Transverse colon (tissue), 3 donors: ENCODE data around the gene PNMA6E.

Experiments
- POLR2A ChIP-seq: fragments of 450-650 bp; IDR thresholded peaks from one replicate; pipeline ENCODE4 v1.6.1; 2016; ENCODE audit warnings: antibody characterized with exemption, mild to moderate bottlenecking, moderate library complexity
- TF ChIP-seq, protein P1 (sequence below), 5 experiments: fragments of 200-600 bp in 3 of 5; fragments of 450-650 bp in 2 of 5; sonication (generic) in 3 of 5; IDR thresholded peaks; 1 replicate in 2 of 5; 2 replicates in 3 of 5; pipeline ENCODE4 v1.5.1; 2016 to 2017; ENCODE audit warnings: antibody characterized with exemption in 5 of 5, inconsistent platforms in 3 of 5, mild to moderate bottlenecking in 2 of 5, moderate library complexity in 1 of 5

DNA sequence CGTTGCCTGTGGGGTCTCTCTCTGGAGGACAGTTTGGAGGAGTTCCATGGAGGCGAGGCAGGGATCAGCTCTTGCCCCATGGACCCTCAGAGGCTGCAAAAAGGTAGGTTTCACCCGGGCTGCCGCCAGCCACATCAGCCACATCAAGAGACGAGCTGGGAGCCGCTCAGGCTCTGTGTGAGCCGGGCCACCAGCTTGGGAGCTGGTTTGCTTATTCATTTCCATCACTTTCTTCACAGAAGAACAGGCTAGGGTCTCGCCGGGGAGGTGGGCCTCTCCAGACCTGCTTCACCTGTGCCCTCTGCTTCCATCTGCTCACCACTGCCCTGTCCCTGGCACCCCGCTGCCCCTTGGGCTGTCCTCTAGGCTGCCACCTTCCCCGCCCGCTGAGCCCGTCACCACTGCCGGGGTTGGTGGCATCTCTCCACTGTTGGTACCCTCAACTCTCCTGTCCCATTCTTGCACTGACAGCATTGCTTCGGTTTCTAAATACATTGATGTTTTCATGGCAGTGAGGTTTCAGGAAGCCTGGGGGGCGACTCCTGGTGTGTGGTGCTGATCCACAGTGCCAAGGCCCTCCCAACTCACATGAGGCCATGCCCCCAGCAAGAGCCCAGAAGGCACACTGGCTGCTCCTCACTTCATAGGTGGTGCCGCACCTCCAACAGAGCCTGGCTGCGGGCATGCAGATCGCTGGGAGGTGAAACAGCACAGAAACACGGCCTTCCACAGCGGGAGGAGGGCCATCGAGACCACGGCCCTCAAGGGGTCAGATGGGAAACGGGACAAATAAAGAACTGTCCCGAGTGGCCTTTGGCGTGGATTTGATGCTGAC is 49.2 kb upstream of the PNMA6E start:
- TF ChIP-seq, protein P1, sequence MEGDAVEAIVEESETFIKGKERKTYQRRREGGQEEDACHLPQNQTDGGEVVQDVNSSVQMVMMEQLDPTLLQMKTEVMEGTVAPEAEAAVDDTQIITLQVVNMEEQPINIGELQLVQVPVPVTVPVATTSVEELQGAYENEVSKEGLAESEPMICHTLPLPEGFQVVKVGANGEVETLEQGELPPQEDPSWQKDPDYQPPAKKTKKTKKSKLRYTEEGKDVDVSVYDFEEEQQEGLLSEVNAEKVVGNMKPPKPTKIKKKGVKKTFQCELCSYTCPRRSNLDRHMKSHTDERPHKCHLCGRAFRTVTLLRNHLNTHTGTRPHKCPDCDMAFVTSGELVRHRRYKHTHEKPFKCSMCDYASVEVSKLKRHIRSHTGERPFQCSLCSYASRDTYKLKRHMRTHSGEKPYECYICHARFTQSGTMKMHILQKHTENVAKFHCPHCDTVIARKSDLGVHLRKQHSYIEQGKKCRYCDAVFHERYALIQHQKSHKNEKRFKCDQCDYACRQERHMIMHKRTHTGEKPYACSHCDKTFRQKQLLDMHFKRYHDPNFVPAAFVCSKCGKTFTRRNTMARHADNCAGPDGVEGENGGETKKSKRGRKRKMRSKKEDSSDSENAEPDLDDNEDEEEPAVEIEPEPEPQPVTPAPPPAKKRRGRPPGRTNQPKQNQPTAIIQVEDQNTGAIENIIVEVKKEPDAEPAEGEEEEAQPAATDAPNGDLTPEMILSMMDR (IDR thresholded peaks at IDR 0.05) = no peak
- no peak for TF ChIP-seq POLR2A
